B cell (primary cell): ENCODE results near the gene LVRN. TPM values are rescaled to one million over a fixed set of nuclear protein-coding genes. Genes with fewer than 3 reads are reported as not detected.

Source experiments
- ATAC-seq: fragments of 200-7000 bp; cut with Tn5 transposase; one replicate; pipeline ENCODE4 v1.10.0; 2021; ENCODE audit warnings: low read depth, mild to moderate bottlenecking, moderate number of reproducible peaks, moderate library complexity
- CTCF ChIA-PET: fragments of 350-600 bp; sonication (Branson Sonifier 250); formaldehyde crosslinking; loops from one replicate; lab custom pipeline; 2021; ENCODE audit warnings: antibody characterized with exemption, inconsistent platforms; lab: Charles Lee
- POLR2A ChIA-PET: fragments of 350-600 bp; sonication (Branson Sonifier 250); formaldehyde crosslinking; loops from one replicate; lab custom pipeline; 2021; ENCODE audit warnings: antibody characterized with exemption; lab: Charles Lee
- DNase-seq: peaks from one replicate; pipeline ENCODE4 v3.0.0; 2013
- H2AFZ ChIP-seq: 2 replicates; pipeline ENCODE4 v1.6.1; 2012; ENCODE audit warnings: mild to moderate bottlenecking, low read depth, low read length; ENCODE audit not compliant: insufficient read depth, poor library complexity, severe bottlenecking
- H3K27ac ChIP-seq, 2 donors: 1 replicate in 1 of 2; 2 replicates in 1 of 2; pipeline ENCODE4 v1.5.1; 2012 to 2013; ENCODE audit warnings: low read length in 2 of 2, mild to moderate bottlenecking in 2 of 2, moderate library complexity in 1 of 2
- H3K27me3 ChIP-seq, 4 experiments: fragments of 200-600 bp in 1 of 4; sonication (generic) in 1 of 4; replicated peaks in 1 of 4; 1 replicate in 2 of 4; 2 replicates in 2 of 4; pipeline versions ENCODE4 v1.6.1 to v1.7.0; 2013 to 2016; ENCODE audit warnings: low read length in 3 of 4, mild to moderate bottlenecking in 2 of 4, mixed read lengths in 1 of 4, moderate library complexity in 1 of 4; ENCODE audit not compliant: insufficient read depth in 4 of 4, control insufficient read depth in 3 of 4; ENCODE audit errors: control extremely low read depth in 1 of 4
- H3K36me3 ChIP-seq, 2 experiments: replicated peaks in 1 of 2; 1 replicate in 1 of 2; 2 replicates in 1 of 2; pipeline versions ENCODE4 v1.6.1 to v1.7.1; 2013; ENCODE audit warnings: low read length in 1 of 2; ENCODE audit not compliant: insufficient read depth in 2 of 2, control insufficient read depth in 1 of 2; ENCODE audit errors: control extremely low read depth in 1 of 2, extremely low read depth in 1 of 2
- H3K4me1 ChIP-seq, 2 donors: fragments of 200-600 bp in 1 of 2; sonication (generic) in 1 of 2; 1 replicate in 1 of 2; 2 replicates in 1 of 2; pipeline versions ENCODE4 v1.5.1 to v1.6.1; 2013 to 2017; ENCODE audit warnings: low read length in 2 of 2; ENCODE audit not compliant: control insufficient read depth in 2 of 2, insufficient read depth in 2 of 2
- H3K4me2 ChIP-seq: replicated peaks from 2 replicates; pipeline ENCODE3; 2012; ENCODE audit warnings: mild to moderate bottlenecking, low read depth, low read length; ENCODE audit not compliant: poor library complexity, severe bottlenecking
- H3K4me3 ChIP-seq, 5 experiments: fragments of 200-600 bp in 1 of 5; sonication (generic) in 1 of 5; 1 replicate in 3 of 5; 2 replicates in 2 of 5; pipeline versions ENCODE4 v1.5.1 to v1.7.0; 2011 to 2016; ENCODE audit warnings: low read length in 4 of 5, mild to moderate bottlenecking in 4 of 5, low read depth in 2 of 5, control low read depth in 1 of 5, moderate library complexity in 1 of 5; ENCODE audit not compliant: insufficient read depth in 1 of 5; ENCODE audit errors: control extremely low read depth in 1 of 5, extremely low read depth in 1 of 5
- H3K79me2 ChIP-seq: fragments of 200-600 bp; sonication (generic); one replicate; pipeline ENCODE4 v1.6.0; 2016; ENCODE audit warnings: low read length; ENCODE audit not compliant: control insufficient read depth, insufficient read depth
- H3K9ac ChIP-seq: fragments of 200-600 bp; sonication (generic); 2 replicates; pipeline ENCODE4 v1.6.1; 2017; ENCODE audit warnings: mild to moderate bottlenecking, low read length, moderate library complexity
- H3K9me3 ChIP-seq, 3 donors: one replicate each; pipeline versions ENCODE4 v1.6.1 to v1.7.1; 2013; ENCODE audit warnings: low read length in 2 of 3; ENCODE audit not compliant: control insufficient read depth in 2 of 3, insufficient read depth in 1 of 3; ENCODE audit errors: control extremely low read depth in 1 of 3
- H4K20me1 ChIP-seq: 2 replicates; pipeline ENCODE4 v1.6.0; 2012; ENCODE audit warnings: mild to moderate bottlenecking, low read length; ENCODE audit not compliant: insufficient read depth, control insufficient read depth, poor library complexity, severe bottlenecking
- H3K27ac Mint-ChIP-seq: one replicate; pipeline ENCODE4 v1.8.0; 2021; ENCODE audit warnings: mixed read lengths
- H3K27me3 Mint-ChIP-seq: one replicate; pipeline ENCODE4 v1.8.0; 2021; ENCODE audit warnings: mixed read lengths
- H3K4me1 Mint-ChIP-seq: one replicate; pipeline ENCODE4 v1.8.0; 2021; ENCODE audit warnings: mixed read lengths
- H3K4me3 Mint-ChIP-seq: one replicate; pipeline ENCODE4 v1.8.0; 2021; ENCODE audit warnings: mixed read lengths
- H3K9me3 Mint-ChIP-seq: one replicate; pipeline ENCODE4 v1.8.0; 2022; ENCODE audit warnings: mixed read lengths; ENCODE audit not compliant: insufficient read depth
- EZH2 ChIP-seq: IDR thresholded peaks from 2 replicates; pipeline ENCODE4 v1.6.1; 2012; ENCODE audit warnings: borderline replicate concordance, low read depth, mild to moderate bottlenecking, moderate library complexity, low read length; ENCODE audit not compliant: insufficient read depth, poor library complexity, severe bottlenecking
- WGBS: methylation state at CpG from one replicate; pipeline ENCODE4 v1.1.5; 2013; ENCODE audit warnings: missing lambda C conversion rate; ENCODE audit not compliant: insufficient coverage; 5-methylcytosine and 5-hydroxymethylcytosine counted together
- intact Hi-C: fragments of 100-400 bp; cut with micrococcal nuclease; formaldehyde crosslinking; loops from one replicate; pipeline ENCODE4 v1.10.0; 2022
- polyA plus RNA-seq: library from polyadenylated mRNA; depleted of rRNA; stranded (reverse); fragments of >200 nt; gene quantifications from 2 replicates; pipeline ENCODE4 v1.2.3, GENCODE V29; 2012
- total RNA-seq, 2 donors: library from RNA; stranded (reverse); fragments of 120-200 nt in 1 of 2; gene quantifications; 1 replicate in 1 of 2; 2 replicates in 1 of 2; pipeline versions ENCODE4 v1.2.3 to v1.2.4, GENCODE V29; 2013 to 2022
- TF ChIP-seq, protein P1 (sequence below): fragments of 200-600 bp; IDR thresholded peaks from one replicate; pipeline ENCODE4 v1.8.0; 2022; ENCODE audit warnings: antibody characterized with exemption, mild to moderate bottlenecking

LVRN gene
- total and polyA plus RNA-seq, 2 donors (not counting 1 experiment from before 2014, with no cell fraction given), result not detected

GRCh38 chr5:116071211-116071610, 108.9 kb downstream of the LVRN start:
- no peaks in the 10 kb centered on the region for H4K20me1 ChIP-seq
- ChIA-PET POLR2A (interaction anchor here (0.6 kb wide), 1 partner anchor 25 kb away, joined by 3 read pairs; no protein-coding TSS in a partner anchor), CTCF (no interaction called here)
- Mint-ChIP-seq H3K27me3 (peaks cover 3% of the 10 kb centered on the region), H3K27ac (no peak overlapping the region), H3K9me3 (no peaks in the 10 kb centered on the region), H3K4me3 (no peak overlapping the region), H3K4me1 (peaks cover 13% of the 10 kb centered on the region)
- no peak overlapping the region for H3K4me2 ChIP-seq
- no peak overlapping the region for H3K4me3 ChIP-seq
- DNase-seq (no peak), ATAC-seq (no peak)
- H2AFZ ChIP-seq, result no peak overlapping the region
- no peaks in the 10 kb centered on the region for H3K36me3 ChIP-seq
- no peak overlapping the region for H3K9ac ChIP-seq
- no peak overlapping the region for H3K27ac ChIP-seq
- no peaks in the 10 kb centered on the region for H3K27me3 ChIP-seq
- TF ChIP-seq, protein P1, sequence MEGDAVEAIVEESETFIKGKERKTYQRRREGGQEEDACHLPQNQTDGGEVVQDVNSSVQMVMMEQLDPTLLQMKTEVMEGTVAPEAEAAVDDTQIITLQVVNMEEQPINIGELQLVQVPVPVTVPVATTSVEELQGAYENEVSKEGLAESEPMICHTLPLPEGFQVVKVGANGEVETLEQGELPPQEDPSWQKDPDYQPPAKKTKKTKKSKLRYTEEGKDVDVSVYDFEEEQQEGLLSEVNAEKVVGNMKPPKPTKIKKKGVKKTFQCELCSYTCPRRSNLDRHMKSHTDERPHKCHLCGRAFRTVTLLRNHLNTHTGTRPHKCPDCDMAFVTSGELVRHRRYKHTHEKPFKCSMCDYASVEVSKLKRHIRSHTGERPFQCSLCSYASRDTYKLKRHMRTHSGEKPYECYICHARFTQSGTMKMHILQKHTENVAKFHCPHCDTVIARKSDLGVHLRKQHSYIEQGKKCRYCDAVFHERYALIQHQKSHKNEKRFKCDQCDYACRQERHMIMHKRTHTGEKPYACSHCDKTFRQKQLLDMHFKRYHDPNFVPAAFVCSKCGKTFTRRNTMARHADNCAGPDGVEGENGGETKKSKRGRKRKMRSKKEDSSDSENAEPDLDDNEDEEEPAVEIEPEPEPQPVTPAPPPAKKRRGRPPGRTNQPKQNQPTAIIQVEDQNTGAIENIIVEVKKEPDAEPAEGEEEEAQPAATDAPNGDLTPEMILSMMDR, result no peak
- TF ChIP-seq EZH2, result no peak
- H3K79me2 ChIP-seq, result no peaks in the 10 kb centered on the region
- peaks cover 12% of the 10 kb centered on the region in 2 donors for H3K4me1 ChIP-seq
- no CpG with 5 or more reads among the region's 1 CpG for WGBS
- intact Hi-C loops, result no loop called here
- H3K9me3 ChIP-seq, result no peaks in the 10 kb centered on the region

GRCh38 chr5:116075191-116075831, 113.0 kb downstream of the LVRN start:
- TF ChIP-seq, protein P1, result no peak
- no peak for TF ChIP-seq EZH2
- WGBS, result 10% methylated on average over 2 of the region's 6 CpGs
- H3K79me2 ChIP-seq, result peaks cover 17% of the 10 kb centered on the region
- Mint-ChIP-seq H3K27ac (peak overlapping the region; percentile 84), H3K4me1 (peaks cover 28% of the 10 kb centered on the region), H3K27me3 (no peaks in the 10 kb centered on the region), H3K9me3 (no peaks in the 10 kb centered on the region), H3K4me3 (peak overlapping the region; percentile 54)
- H3K27me3 ChIP-seq, result no peaks in the 10 kb centered on the region
- peak overlapping the region; percentile 11 to 39 for H3K27ac ChIP-seq
- H3K4me1 ChIP-seq, result peaks cover 24% of the 10 kb centered on the region in 2 donors
- CTCF ChIA-PET, result interaction anchor here (0.8 to 1.7 kb wide), 2 partner anchors 43 to 766 kb away, joined by 3 to 4 read pairs; partner anchors contain the start of gene ARL14EPL
- ATAC-seq (peak; percentile 12), DNase-seq (peak; percentile 58)
- H3K36me3 ChIP-seq, result no peaks in the 10 kb centered on the region
- H3K4me2 ChIP-seq, result no peak overlapping the region
- H3K4me3 ChIP-seq, result no peak overlapping the region
- intact Hi-C loops, result loop anchor here (5.0 kb wide), 2 partner anchors 38 to 62 kb away; no protein-coding TSS in a partner anchor
- H2AFZ ChIP-seq, result no peak overlapping the region
- no peaks in the 10 kb centered on the region for H4K20me1 ChIP-seq
- POLR2A ChIA-PET, result interaction anchor here (0.7 kb wide), 1 partner anchor 10 kb away, joined by 3 read pairs; no protein-coding TSS in a partner anchor
- H3K9ac ChIP-seq, result no peak overlapping the region
- H3K9me3 ChIP-seq, result no peaks in the 10 kb centered on the region
